RWPE1 (cell line): Measurements from ENCODE around the gene HIBADH.
"Not testable (repeated sequence)": the region's sequence is repeated elsewhere in the genome, so short reads cannot be mapped to it uniquely, and the experiment has no call there.

Experiments used
- CTCF ChIA-PET: fragments of 350-600 bp; sonication (Branson Sonifier 250); formaldehyde crosslinking; extraction: SDS; loops from one replicate; lab custom pipeline; 2021; lab: Yijun Ruan, JAX
- POLR2A ChIA-PET: fragments of 400-600 bp; formaldehyde crosslinking; extraction: SDS; loops from one replicate; lab custom pipeline; 2020; ENCODE audit warnings: antibody characterized with exemption; ENCODE audit not compliant: low non-redundant PET; lab: Yijun Ruan, JAX
- DNase-seq: peaks from one replicate; pipeline ENCODE4 v3.0.0; 2012; ENCODE audit warnings: low spot score
- H3K27ac ChIP-seq: fragments of 450-650 bp; 2 replicates; pipeline ENCODE4 v1.5.1; 2017
- TF ChIP-seq, protein P1 (sequence below): fragments of 450-650 bp; conservative IDR thresholded peaks from 2 replicates; pipeline ENCODE4 v1.5.1; 2017; ENCODE audit warnings: low read depth, mild to moderate bottlenecking

The HIBADH gene

DNA sequence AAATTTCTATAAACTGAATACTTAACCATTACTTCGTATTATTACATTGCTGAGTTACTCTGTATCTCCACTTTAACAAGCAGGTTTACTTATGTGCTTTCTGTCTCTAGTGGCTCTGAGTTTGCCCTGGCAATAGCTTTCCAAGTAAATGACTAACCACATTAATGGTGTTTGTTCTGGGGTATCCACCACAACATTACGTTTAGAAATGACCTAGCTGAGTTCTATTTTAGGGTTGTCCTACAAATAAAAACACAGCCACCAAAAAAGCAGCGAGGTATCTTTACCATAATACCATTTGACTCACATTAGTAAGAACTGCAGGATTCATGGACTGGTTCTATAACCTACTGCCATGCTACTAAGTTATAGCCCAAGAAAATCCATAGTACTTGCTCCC lies 83.1 kb downstream of the HIBADH start:
- H3K27ac ChIP-seq = no peak overlapping the region
- no peak for DNase-seq
- TF ChIP-seq, protein P1, sequence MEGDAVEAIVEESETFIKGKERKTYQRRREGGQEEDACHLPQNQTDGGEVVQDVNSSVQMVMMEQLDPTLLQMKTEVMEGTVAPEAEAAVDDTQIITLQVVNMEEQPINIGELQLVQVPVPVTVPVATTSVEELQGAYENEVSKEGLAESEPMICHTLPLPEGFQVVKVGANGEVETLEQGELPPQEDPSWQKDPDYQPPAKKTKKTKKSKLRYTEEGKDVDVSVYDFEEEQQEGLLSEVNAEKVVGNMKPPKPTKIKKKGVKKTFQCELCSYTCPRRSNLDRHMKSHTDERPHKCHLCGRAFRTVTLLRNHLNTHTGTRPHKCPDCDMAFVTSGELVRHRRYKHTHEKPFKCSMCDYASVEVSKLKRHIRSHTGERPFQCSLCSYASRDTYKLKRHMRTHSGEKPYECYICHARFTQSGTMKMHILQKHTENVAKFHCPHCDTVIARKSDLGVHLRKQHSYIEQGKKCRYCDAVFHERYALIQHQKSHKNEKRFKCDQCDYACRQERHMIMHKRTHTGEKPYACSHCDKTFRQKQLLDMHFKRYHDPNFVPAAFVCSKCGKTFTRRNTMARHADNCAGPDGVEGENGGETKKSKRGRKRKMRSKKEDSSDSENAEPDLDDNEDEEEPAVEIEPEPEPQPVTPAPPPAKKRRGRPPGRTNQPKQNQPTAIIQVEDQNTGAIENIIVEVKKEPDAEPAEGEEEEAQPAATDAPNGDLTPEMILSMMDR = no peak
- POLR2A ChIA-PET = interaction anchor here (0.6 kb wide), 1 partner anchor 385 kb away, joined by 3 read pairs; no protein-coding TSS in a partner anchor
- CTCF ChIA-PET = interaction anchor here (0.6 kb wide), 2 partner anchors 15 to 54 kb away, joined by 4 to 5 read pairs; no protein-coding TSS in a partner anchor

DNA sequence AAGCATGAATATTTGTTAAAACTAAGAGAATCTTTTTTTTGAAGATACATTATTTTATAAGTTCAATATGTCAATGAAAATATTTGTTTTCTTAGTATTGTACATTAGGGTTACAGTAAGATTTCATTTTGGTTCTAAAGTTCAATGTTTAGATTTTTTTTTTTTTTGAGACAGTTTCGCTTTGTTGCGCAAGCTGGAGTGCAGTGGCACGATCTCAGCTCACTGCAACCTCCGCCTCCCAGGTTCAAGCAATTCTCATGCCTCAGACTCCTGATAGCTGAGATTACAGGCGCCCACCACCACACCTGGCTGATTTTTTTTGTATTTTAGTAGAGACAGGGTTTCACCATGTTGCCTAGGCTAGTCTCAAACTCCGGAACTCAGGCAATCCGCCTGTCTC lies 84.5 kb downstream of the HIBADH start:
- H3K27ac ChIP-seq, POLR2A ChIA-PET, DNase-seq: not testable (repeated sequence)
- CTCF ChIA-PET = interaction anchor here (1.2 kb wide), 1 partner anchor 392 kb away, joined by 3 read pairs; no protein-coding TSS in a partner anchor

DNA sequence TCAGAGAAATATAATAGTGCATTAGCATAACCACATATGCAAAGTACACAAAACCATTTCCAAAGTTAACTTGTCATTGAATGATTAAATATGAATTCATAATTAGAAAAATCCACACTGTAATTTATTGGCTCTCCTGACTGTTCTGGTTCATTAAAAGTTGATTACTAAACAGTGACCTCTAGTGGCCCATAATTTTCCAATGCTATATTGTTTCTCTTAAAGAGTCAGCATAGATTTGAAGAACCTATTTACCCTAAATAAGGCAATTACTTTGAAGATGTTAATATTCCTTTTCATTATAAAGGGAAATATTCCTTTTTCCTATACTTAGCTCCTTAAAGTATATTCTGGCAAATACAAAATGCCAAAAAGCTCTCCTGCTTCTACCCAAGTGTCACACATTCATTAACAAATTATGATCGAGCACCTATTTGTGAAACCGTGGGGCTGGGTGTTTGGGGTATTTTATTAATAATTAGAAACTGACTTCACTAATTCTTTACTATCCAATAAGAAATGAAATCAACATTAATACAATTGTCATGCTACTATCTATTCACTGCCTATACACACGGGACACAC lies 86.2 kb downstream of the HIBADH start:
- TF ChIP-seq, protein P1 = peak; percentile 84
- no peak overlapping the region for H3K27ac ChIP-seq
- POLR2A ChIA-PET = no interaction called here
- CTCF ChIA-PET = interaction anchor here (0.6 to 1.0 kb wide), 3 partner anchors 31 to 377 kb away, joined by 3 to 4 read pairs (median 3); partner anchors contain the start of gene HOXA13
- peak; percentile 56 for DNase-seq

DNA sequence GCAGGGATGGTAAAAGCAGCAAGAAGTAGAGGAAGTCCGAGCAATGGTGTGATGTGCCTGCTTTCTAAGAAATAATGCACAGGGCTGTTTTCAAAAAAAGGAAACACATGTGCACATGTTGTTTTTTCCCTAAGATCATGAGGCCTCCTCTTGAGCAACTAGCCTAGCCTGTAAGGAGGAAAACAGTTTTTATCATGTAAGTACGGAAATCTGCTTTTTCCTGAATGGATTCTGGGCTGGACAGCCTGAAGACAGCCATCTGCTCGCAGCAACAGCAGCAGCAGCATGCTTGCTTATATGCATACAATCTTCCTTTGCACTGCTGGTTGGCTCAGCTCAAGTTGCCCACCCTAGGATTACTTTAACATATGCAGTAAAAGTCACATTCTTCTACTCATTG lies 87.1 kb downstream of the HIBADH start:
- no peak for DNase-seq
- ChIA-PET CTCF (interaction anchor here (0.6 kb wide), 1 partner anchor 687 kb away, joined by 3 read pairs; no protein-coding TSS in a partner anchor), POLR2A (no interaction called here)
- no peak overlapping the region for H3K27ac ChIP-seq
- TF ChIP-seq, protein P1 = no peak

DNA sequence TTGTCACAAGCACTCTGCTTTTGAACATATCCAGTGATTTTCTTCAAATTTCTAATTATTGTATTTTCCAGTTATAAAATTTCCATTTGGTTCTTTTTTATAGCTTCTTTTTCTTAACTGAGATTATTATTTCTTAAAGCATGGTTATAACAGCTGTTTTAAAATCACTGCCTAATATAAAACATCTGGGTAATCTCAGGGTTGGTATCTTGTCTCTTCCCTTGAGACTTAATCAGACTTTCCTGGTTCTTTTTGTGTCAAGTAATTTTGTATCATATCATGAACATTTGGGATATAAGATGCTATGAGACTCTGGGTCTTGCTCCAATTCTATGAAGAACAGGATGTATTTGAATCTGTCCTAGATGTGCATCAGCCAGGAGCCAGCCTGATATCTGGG lies 93.6 kb downstream of the HIBADH start:
- ChIA-PET CTCF (interaction anchor here (0.6 kb wide), 3 partner anchors 10 to 334 kb away, joined by 3 to 5 read pairs (median 5); no protein-coding TSS in a partner anchor), POLR2A (no interaction called here)
- H3K27ac ChIP-seq = no peak overlapping the region
- no peak for DNase-seq
- TF ChIP-seq, protein P1 = no peak

DNA sequence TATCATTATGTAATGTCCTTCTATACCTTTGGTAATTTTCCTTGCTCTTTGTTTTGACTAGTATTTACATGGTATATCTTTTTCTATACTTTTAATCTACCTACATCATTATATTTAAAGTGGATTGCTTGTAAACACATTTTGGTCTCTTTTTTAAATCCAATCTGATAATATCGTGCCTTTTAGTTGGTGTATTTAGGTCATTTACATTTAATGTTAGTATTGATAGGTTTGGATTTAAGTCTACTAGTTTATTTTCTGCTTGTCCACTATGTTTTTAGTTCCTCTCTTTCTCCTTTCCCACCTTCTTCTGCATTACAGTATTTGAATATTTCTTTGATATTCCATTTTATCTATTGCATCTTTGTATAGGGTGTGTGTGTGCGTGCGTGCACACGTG lies 95.4 kb downstream of the HIBADH start:
- POLR2A ChIA-PET = no interaction called here
- CTCF ChIA-PET = no interaction called here
- TF ChIP-seq, protein P1 = no peak
- no peak overlapping the region for H3K27ac ChIP-seq
- DNase-seq = no peak

DNA sequence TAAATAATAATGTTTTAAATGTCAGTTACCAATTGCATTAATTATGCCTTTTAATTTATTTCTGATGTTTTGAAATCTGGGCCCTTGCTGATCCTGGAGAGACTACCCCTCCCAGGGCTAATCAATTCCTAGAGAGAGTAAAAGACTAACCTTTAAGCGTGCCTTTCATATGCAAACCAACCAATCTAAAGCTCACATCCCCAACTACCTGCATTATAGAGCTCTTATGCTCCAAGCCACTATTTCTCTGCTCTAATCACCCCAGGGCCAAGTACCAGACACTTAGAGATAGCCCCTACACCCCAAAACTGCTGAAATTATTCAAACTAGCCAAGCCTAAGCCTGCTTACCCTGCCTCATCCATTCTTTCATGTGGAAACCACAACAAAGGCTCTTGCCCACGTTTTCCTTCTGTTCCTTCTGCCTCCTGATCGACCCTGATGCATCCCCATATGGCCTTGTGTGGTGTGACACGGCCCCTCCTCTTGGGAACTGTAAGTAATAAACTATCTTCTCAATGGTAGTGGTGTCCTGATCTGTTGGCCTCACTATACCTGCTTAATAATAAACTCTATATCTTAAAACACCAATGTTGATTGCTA lies 97.7 kb downstream of the HIBADH start:
- TF ChIP-seq, protein P1 = no peak
- CTCF ChIA-PET = no interaction called here
- DNase-seq = no peak
- POLR2A ChIA-PET = no interaction called here
- no peak overlapping the region for H3K27ac ChIP-seq
